Measurements from ENCODE around the gene LELP1.

The LELP1 gene

DNA sequence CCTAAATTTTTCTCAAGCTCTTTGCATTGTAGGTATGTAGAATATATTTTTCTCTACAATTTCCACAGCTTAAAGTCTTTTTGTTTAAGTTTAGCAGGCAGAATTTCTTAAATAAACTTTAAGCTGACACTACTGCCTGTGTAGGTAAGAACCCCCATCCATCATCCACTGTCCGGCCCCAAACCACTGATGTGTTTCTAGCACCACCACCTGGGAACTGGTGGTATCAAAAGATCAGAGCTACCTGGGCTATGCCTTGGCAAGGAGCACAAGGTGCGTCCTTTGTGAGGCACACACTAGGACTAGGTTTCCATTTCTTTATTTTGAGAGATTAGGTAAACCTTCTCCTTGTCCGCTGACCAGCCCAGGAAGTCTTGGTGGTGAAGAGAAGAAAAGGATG, 10.5 kb upstream of the LELP1 start:
- DNase-seq (ENCODE audit: extremely low read depth, low read depth), result no peak
- TF ChIP-seq, protein P1, sequence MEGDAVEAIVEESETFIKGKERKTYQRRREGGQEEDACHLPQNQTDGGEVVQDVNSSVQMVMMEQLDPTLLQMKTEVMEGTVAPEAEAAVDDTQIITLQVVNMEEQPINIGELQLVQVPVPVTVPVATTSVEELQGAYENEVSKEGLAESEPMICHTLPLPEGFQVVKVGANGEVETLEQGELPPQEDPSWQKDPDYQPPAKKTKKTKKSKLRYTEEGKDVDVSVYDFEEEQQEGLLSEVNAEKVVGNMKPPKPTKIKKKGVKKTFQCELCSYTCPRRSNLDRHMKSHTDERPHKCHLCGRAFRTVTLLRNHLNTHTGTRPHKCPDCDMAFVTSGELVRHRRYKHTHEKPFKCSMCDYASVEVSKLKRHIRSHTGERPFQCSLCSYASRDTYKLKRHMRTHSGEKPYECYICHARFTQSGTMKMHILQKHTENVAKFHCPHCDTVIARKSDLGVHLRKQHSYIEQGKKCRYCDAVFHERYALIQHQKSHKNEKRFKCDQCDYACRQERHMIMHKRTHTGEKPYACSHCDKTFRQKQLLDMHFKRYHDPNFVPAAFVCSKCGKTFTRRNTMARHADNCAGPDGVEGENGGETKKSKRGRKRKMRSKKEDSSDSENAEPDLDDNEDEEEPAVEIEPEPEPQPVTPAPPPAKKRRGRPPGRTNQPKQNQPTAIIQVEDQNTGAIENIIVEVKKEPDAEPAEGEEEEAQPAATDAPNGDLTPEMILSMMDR (IDR thresholded peaks at IDR 0.05; ENCODE audit: low read depth, low read length), result no peak

- TF ChIP-seq, protein P1 (IDR thresholded peaks at IDR 0.05; ENCODE audit: low read depth, low read length), result no peak
- no peak for DNase-seq (ENCODE audit: extremely low read depth, low read depth)
Measured at GRCh38 chr1:153194331-153195050, 8.7 kb upstream of the LELP1 start.

DNA sequence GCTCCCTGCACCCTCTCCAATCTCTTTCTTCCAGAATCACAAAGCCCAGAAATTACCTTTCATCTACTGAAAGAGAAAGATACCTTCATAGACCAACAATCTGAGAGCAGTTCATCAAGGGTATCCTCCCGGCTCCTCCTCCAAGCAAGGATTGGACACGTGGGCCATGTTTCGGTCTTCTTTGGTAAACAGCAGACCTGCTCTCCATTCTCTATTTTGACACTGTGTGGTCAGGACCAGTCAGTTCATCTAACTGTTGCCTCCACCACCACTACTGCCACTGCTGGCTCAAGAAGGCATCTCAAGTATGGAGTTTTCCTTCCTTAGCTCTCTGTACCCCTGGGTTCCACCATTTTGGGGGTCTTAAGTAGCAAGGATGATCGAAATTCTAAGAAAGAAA, 8.0 kb upstream of the LELP1 start:
- TF ChIP-seq, protein P1 (IDR thresholded peaks at IDR 0.05; ENCODE audit: low read depth, low read length), result no peak
- no peak for DNase-seq (ENCODE audit: extremely low read depth, low read depth)

DNA sequence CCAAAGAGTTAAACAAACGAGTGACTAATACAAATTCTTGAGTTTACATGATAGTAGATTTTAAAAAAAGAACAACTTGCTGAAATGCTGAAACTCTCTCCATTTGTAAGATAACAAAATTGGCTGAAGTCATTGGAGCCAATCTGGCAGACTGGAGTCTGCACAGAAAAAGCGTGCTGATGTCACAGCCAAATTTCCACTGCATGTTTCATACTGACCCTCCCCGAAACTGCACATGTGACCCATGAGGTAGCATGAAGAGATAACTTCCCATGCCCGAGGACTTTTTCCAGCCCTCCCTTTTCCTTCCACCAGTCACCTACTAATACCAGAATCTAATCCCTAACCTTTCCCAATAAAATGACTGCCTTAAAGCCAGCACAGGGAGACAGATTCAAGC, 1.2 kb upstream of the LELP1 start:
- TF ChIP-seq, protein P1 (IDR thresholded peaks at IDR 0.05; ENCODE audit: low read depth, low read length), result no peak
- no peak for DNase-seq (ENCODE audit: extremely low read depth, low read depth)

- DNase-seq (ENCODE audit: extremely low read depth, low read depth), result no peak
Measured at GRCh38 chr1:153206631-153207030, 3.4 kb downstream of the LELP1 start.

DNA sequence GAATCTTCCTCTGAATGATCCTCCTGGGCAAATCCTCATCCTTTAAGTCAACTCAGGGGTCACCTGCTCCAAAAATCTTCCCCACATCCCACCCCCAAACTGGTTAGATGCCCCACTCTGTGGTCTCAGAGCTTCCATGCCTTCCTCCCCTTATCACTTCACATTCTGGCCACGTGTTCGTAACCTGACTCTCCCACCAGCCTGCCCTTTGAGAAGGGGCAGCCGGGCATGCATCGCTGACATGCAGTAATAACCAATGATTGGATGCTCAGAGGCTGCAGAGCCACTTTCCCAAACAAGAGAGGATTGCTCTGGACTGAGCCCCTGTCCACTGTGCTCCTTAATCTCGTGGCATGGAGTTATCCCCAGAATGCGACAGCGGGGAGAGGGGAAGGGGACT, 7.0 kb downstream of the LELP1 start:
- no peak for DNase-seq (ENCODE audit: extremely low read depth, low read depth)
- TF ChIP-seq, protein P1 (IDR thresholded peaks at IDR 0.05; ENCODE audit: low read depth, low read length), result no peak

More at GRCh38 chr1:153206631-153207030, 3.4 kb downstream of the LELP1 start:
- TF ChIP-seq, protein P1 (IDR thresholded peaks at IDR 0.05; ENCODE audit: low read depth, low read length), result no peak

GRCh38 chr1:153212201-153212600, 9.0 kb downstream of the LELP1 start:
- DNase-seq (ENCODE audit: extremely low read depth, low read depth), result no peak
- TF ChIP-seq, protein P1 (IDR thresholded peaks at IDR 0.05; ENCODE audit: low read depth, low read length), result no peak
